Stimulated activated CD4-positive, alpha-beta T cell treated with anti-CD3 and anti-CD28 coated beads, Interleukin-2, amount 100 ng/mL, for 24 hours (primary cell): ENCODE results near the gene TNFAIP8L3.
"Not testable (repeated sequence)": the region's sequence is repeated elsewhere in the genome, so short reads cannot be mapped to it uniquely, and the experiment has no call there.

Source experiments
- DNase-seq, 2 donors: peaks; one replicate each; pipeline ENCODE4 v3.0.0-alpha.2; 2020

TNFAIP8L3 gene

GRCh38 chr15:51051776-51052175, 42.9 kb downstream of the TNFAIP8L3 start:
- no peak for DNase-seq

GRCh38 chr15:51049081-51049480, 45.6 kb downstream of the TNFAIP8L3 start:
- DNase-seq: no peak

GRCh38 chr15:51048308-51048707, 46.4 kb downstream of the TNFAIP8L3 start:
- no peak for DNase-seq

- no peak for DNase-seq
Measured at GRCh38 chr15:51046799-51047449, 47.8 kb downstream of the TNFAIP8L3 start.

- DNase-seq: no peak
Measured at GRCh38 chr15:51046016-51046415, 48.7 kb downstream of the TNFAIP8L3 start.

GRCh38 chr15:51044037-51044727, 50.5 kb downstream of the TNFAIP8L3 start:
- no peak for DNase-seq

GRCh38 chr15:51038974-51039319, 55.8 kb downstream of the TNFAIP8L3 start:
- no peak for DNase-seq

- no peak for DNase-seq
Measured at GRCh38 chr15:51038162-51038973, 56.3 kb downstream of the TNFAIP8L3 start.

GRCh38 chr15:51037474-51037873, 57.2 kb downstream of the TNFAIP8L3 start:
- not testable (repeated sequence) for DNase-seq

- DNase-seq: no peak
Measured at GRCh38 chr15:51030649-51031316, 63.9 kb downstream of the TNFAIP8L3 start.

- DNase-seq: no peak
Measured at GRCh38 chr15:51025454-51025846, 69.3 kb downstream of the TNFAIP8L3 start.

- DNase-seq: no peak
Measured at GRCh38 chr15:51024735-51025453, 69.8 kb downstream of the TNFAIP8L3 start.

- DNase-seq: no peak
Measured at GRCh38 chr15:51023499-51023898, 71.2 kb downstream of the TNFAIP8L3 start.

GRCh38 chr15:51022206-51022605, 72.5 kb downstream of the TNFAIP8L3 start:
- DNase-seq: no peak

GRCh38 chr15:51016615-51017014, 78.1 kb downstream of the TNFAIP8L3 start:
- no peak for DNase-seq

- DNase-seq: no peak
Measured at GRCh38 chr15:51011212-51011611, 83.5 kb downstream of the TNFAIP8L3 start.

GRCh38 chr15:51007131-51007666, 87.5 kb downstream of the TNFAIP8L3 start:
- DNase-seq: no peak
